NCI-H82 treated with DMSO at 0.1 percent for 48 hours (cell line): ENCODE measurements around the gene SECTM1.

Experiments used
- DNase-seq: peaks from one replicate; lab custom pipeline; 2025; ENCODE audit not compliant: unreplicated experiment; lab: John Stamatoyannopoulos, UW

The SECTM1 gene

GRCh38 chr17:82282239-82283207 lies 51.0 kb downstream of the SECTM1 start:
- no peak for DNase-seq

GRCh38 chr17:82281502-82282238 lies 51.9 kb downstream of the SECTM1 start:
- DNase-seq, result no peak

GRCh38 chr17:82281076-82281475 lies 52.5 kb downstream of the SECTM1 start:
- no peak for DNase-seq

- DNase-seq, result no peak
Measured at GRCh38 chr17:82280537-82280936, 53.0 kb downstream of the SECTM1 start.

GRCh38 chr17:82278786-82279391 lies 54.7 kb downstream of the SECTM1 start:
- no peak for DNase-seq

- DNase-seq, result no peak
Measured at GRCh38 chr17:82278308-82278707, 55.3 kb downstream of the SECTM1 start.

GRCh38 chr17:82277851-82278250 lies 55.7 kb downstream of the SECTM1 start:
- no peak for DNase-seq

GRCh38 chr17:82276938-82277337 lies 56.6 kb downstream of the SECTM1 start:
- no peak for DNase-seq

- no peak for DNase-seq
Measured at GRCh38 chr17:82275326-82275725, 58.2 kb downstream of the SECTM1 start.

- no peak for DNase-seq
Measured at GRCh38 chr17:82274134-82275020, 59.2 kb downstream of the SECTM1 start.

GRCh38 chr17:82273327-82274133 lies 60.0 kb downstream of the SECTM1 start, which contains the start of gene CSNK1D:
TSS of gene CSNK1D (minus strand) at chr17:82273700. CDS start at chr17:82273381, 319 bp downstream.
- peak; percentile 71 for DNase-seq

GRCh38 chr17:82272495-82273326 lies 60.9 kb downstream of the SECTM1 start:
- no peak for DNase-seq

- DNase-seq, result no peak
Measured at GRCh38 chr17:82271401-82271800, 62.2 kb downstream of the SECTM1 start.
